GM18498 (cell line): ENCODE data around the gene BTF3.
"Not testable (repeated sequence)": the region's sequence is repeated elsewhere in the genome, so short reads cannot be mapped to it uniquely, and the experiment has no call there.

Source experiments
- ATAC-seq: cut with Tn5 transposase; IDR thresholded peaks from one replicate; pipeline ENCODE4 v1.9.1; 2021; ENCODE audit warnings: mild to moderate bottlenecking, moderate library complexity; ENCODE audit not compliant: unreplicated experiment

The BTF3 gene

DNA sequence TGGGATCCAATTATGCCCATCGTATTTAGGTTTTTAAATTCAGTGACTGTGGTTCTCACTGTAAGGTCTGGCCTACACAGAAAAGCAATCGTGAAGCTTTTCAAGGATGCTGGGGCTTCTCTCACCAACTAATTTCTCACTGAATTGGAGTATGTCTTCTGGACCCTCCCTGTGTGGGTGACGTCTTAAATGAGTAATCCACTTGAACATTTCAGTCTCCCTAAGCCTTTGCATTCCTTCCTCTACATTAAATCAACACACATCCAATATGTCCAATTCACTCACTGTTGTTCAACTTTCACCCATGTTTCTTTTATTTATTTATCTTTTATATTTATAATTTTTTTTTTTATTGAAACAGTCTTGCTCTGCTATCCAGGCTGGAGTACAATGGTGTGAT, 12.5 kb upstream of the BTF3 start:
- no peak for ATAC-seq

DNA sequence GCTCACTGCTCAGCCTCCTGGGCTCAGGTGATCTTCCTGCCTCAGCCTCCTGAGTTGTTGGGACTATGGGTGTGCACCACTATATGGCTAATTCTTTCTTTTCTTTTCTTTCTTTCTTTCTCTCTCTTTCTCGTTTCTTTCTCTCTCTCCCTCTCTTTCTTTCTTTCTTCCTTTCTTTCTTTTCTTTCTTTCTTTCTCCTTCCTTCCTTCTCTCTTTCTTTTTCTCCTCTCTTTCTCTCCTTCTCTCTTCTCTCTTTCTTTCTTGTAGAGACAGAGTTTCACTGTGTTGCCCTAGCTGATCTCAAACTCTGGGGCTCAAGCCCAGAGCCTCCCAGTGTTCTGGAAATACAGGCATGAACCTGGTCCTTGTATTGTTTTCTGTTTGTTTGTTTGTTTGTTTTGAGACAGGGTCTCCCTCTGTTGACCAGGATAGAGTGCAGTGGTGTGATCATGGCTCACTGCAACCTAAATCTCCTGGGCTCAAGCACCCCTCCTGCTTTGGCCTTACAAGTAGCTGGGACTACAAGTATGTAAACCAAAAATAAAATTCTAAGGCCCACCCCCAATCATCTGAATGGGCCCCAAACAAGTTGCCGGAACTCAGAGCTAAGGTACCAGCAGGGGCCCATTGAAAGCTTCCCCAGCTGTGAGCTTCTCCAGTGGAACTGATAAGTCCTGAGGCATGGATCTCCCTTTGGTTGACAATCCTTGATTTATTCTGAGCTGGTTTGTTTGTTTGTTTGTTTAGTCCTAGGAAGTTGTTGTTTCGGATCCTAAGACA, 11.9 kb upstream of the BTF3 start:
- no peak for ATAC-seq

DNA sequence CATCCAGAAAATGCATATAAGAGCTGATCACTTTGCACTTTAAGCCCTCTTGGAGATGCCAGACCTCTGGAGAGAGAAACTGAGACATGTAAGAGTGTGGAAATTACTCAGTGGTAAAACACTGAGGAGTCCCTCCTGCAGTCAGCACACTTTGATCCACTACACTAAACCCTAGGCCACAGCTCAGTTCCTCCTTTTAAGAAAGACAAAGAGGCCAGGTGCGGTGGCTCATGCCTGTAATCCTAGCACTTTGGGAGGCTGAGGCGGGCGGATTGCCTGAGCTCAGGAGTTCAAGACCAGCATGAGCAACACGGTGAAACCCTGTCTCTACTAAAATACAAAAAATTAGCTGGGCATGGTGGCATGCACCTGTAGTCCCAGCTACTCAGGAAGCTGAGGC, 11.0 kb upstream of the BTF3 start:
- ATAC-seq = not testable (repeated sequence)

DNA sequence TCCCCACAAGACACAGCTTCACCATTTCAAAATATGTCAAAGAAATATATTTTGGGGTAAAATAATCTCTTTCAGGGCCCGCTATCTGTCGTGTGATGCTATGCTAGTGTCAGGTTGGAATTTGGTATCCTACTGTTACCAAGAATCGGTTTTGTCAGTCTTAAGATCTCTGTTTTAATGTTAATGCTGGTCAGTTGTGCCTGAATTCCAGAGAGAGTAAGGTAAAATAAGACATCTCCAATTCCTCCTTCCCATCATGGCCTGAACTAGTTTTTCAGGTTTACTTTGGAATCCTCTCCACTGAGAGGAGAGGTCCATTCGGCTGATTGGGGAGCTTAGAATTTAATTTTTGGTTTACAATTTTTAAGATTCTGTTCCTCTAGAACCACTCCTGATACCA, 10.4 kb upstream of the BTF3 start:
- no peak for ATAC-seq

DNA sequence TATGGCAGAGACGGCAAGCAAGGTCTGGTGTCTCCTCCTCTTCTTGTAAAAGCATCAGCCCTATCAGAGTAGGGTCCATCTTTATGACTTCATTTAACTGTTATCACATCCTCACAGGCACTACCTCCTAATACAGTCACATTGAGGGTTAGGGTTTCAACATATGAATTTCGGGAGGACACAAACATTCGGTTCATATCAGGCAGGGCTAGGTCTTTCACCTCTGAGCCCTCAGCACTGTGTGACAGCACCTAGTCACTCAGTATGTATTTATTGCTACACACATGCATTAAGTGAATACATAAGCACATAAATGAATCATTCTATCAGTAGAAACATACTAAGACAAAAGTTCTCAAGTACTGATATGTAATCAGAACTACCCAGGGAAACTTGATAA, 9.4 kb upstream of the BTF3 start:
- no peak for ATAC-seq

DNA sequence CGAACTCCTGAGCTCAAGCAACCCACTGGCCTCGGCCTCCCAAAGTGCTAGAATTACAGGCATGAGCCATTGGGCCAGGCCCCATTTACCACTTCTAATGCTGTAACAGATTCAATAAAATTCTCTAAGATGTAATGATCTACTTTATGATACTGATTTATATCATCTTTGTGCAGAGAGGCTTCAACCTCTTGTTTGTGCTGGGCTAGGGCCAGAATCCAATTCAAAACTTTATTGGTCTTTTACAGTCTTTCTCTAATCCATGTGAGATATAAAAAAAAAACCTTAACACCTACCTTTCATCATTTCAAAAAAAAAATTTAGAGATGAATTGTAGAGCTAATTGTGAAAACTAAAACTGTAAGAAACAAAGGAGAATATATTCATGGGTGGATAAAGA, 8.2 kb upstream of the BTF3 start:
- ATAC-seq = no peak

DNA sequence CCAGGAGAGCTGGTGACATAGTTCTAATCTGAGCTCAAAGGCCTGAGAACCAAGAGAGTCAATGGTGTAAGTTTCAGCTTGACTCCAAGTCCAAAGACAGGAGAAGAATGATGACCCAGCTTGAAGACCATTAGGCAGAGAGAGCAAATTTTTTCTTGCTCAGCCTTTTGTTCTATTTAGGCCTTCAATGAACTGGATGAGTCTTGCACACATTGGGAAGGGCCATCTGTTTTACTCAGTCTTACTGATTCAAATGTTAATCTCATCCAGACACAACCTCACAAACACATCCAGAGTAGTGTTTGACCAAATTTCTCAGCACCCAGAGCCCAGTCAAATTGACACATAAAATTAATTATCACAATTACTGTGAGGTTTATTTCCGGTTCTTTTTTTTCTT, 7.1 kb upstream of the BTF3 start:
- ATAC-seq = no peak

DNA sequence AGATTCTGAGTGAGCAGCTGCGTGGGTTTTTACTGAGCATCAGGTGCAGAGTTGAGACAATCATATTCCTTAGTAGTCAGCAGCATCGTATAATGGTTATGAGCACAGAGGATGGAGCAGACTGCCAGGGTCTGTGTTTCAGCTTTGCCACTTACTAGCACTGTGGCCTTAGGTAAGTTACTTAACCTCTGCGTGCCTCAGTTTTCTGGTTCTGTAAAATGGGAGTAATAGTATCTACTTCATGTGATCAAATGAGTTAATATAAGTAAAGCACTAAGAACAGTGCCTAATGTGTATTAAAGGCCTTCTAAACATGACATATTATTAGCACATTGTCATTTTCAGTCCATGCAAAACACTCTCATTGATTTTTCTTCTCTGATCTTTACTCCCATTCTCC, 4.8 kb upstream of the BTF3 start:
- no peak for ATAC-seq

DNA sequence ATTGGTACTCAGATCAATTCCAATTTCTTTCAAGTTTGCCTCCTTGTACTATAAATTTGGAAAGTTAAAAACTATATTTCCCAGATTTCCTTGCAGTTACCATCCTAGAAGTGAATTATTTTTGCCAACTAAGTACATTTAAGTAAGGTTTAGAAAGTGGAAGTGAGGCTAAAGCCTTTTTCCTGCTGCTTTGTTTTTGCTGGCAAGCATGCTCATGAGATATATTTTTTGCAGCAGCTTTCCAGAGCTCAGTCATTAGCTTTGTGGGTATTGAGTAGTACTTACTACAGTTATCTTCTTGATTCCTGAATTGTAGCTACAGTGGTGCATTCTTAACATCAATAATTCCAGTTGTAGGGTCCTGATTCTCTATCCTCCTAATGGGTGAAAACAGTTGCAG, 3.5 kb upstream of the BTF3 start:
- no peak for ATAC-seq

DNA sequence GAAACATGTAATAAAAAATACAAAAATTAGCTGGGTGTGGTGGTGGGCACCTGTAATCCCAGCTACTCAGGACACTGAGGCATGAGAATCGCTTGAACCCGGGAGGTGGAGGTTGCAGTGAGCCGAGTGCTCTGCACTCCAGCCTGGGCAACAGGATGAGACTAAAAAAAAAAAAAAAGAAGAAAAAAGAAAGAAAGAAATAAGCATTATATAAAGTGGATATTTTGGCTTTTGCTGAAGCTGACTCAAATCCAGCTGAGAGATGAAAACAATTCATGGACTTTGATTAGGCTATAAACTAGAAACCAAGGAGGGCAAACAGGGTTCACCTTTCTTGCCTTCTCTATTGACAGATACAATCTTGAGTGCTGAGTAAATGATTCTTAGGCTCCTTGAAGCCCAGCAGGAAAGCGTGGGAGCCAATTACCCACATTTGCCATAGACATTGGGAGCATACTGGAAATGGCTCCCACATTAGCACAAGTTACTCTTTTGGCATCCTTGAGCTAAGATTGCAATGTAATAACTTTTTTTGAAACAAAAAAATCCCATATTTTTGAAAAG, 2.4 kb upstream of the BTF3 start:
- ATAC-seq = no peak

DNA sequence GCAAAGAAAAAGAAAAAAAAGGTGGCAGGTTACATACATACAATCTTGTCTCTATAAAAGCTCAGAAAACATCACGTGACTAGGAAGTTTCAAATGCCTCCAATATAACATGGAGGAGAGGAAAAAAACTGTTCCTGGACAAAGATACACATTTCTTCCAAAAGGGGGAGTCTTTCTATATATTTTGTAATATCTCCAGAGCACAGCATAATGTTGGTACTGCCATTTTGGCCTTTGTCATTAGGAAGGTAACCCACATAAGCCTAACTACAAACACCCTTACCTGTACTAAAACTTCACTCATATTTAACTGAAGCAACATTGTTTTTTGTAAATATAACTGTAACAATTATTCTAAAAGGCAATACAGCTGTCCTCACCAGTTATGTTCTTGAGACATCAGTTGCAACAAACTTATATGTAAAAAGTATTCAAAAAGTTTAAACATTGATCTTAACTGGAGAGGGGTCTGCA, 1.2 kb upstream of the BTF3 start:
- ATAC-seq = no peak

DNA sequence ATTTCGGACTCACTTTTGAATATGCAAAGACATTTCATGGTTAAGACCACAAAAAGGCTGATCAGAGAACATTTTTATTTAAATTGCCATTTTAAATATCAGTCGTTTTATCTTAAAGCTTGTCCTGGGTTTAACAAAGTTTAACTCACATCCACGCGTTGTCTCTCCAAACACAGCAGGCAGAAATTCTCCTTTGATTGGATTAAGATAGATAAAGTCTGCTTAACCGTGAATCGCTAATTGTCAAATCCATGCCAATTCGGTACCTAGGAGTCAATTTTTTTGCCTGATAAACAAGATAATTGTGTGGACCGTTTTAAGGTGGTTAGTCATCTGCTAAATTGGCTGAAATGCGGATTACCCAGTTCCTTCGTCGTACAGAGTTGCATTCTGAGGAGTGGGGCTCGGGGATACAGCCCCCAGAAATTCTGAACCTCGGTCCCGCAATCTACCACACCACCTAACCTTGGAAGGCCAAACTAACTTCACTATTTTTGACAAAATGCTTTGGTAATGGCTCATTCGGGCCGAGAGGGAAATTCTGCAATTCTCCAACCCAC, 665 bp upstream of the BTF3 start:
- no peak for ATAC-seq

DNA sequence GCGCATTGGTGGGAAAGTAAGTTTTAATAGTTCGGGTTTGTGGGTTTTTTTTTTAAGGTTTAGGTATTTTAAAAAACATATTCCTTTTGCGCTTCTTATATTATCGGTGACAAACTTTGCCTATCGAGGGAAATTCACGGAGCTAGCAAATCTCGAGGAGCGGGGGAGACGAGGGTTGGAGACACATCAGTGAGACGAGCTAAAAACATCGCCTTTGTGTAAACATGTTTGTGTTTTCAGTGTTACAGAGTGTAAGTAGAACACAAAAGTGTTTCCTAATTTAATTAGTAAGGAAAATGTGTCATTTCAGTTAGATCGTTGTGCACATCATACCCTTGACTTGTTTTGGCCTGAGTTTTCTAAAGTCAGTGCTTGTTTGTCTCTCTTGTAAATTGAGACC, 945 bp downstream of the BTF3 start:
- no peak for ATAC-seq

DNA sequence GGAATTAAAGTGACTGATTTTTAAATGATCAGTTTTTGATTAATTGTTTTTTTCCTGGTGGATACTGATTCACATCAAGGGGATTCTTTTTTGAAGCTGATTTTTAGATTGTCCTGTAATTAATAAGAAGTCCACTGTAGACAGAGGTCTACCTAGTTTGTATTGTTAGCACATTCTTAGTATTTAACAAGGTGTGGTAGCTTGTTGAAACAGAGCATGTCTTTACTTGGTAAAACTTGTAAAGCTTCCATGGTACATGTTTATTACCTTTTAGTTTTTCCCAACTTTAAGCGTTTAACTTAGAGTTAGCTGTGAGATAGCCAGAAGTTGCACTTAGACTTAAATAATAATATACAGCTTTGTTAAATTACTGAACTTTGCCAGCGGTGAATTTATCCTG, 1.5 kb downstream of the BTF3 start:
- ATAC-seq = no peak

DNA sequence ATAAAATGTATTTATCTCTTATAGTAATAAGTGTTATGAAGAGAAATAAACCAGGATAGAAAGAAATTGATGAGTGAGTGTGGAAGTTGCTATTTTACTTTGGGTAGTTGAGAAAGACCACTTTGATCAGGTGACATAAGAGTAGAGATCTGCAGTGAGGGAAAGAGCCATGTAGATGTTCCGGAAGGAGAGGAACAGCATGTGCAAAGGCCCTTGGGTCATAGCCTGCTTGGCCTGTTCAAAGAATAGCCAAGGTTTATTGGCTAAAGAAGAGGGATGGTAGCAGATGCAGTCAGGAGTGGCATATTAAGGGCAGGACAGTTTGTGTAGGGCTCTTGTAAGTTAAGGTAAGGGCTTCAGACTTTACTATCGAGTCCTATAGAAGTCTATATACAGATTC, 3.2 kb downstream of the BTF3 start:
- no peak for ATAC-seq

DNA sequence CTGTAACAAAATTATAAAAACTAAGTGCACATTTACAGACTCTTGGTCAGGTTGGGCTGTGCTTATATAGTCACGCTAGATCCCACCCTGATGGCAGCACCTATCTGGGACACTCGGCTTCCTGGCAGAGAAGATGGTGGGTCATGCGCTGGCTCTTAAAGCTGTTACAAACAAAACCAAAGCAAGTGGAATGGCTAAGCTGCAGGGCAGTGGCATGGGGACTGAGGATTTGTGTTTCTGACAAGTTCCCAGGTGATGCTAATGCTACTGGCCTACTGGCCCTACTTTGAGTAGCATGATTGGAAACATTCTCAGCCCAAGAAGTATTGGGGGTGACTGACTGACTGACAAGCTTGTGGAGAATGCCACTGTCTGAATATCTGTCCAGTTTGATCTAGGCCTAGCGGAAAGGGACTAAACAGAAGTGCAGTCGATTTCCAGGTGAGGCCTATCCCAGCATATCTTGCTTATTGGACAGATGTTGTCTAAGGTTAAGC, 8.3 kb downstream of the BTF3 start:
- ATAC-seq = no peak

DNA sequence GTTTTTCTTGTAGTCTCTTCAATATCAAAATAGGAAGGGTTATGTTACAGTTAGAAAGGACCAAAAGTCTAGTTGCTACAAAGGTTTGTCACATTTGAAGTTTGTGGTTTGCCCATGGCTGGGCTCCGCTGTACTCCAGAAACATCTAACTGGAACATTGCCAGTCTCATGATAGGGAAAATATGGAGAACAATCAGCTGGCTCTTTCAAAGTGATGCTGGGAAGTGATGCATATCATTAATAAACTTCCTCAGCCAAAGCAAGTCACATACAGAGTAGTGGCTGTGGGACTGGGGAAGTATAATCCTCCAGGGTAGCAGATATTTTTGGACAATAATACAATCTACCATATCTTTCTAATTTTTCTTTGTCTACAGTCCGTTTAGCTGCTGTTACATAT, 8.8 kb downstream of the BTF3 start:
- no peak for ATAC-seq

DNA sequence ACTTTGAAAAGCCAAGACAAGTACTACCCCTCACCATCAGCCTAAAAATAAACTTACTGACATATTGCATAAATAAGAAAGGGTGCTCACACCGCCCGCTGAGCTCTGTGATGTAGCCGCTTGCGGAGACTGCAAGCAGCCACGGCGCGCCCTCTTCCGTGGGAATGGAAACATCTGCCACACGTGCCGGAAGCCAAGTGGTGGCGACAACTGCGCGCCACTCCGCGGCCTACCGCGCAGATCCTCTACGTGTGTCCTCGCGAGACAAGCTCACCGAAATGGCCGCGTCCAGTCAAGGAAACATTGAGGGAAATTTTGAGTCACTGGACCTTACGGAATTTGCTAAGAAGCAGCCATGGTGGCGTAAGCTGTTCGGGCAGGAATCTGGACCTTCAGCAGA, 10.3 kb downstream of the BTF3 start:
- peak; percentile 46 for ATAC-seq

DNA sequence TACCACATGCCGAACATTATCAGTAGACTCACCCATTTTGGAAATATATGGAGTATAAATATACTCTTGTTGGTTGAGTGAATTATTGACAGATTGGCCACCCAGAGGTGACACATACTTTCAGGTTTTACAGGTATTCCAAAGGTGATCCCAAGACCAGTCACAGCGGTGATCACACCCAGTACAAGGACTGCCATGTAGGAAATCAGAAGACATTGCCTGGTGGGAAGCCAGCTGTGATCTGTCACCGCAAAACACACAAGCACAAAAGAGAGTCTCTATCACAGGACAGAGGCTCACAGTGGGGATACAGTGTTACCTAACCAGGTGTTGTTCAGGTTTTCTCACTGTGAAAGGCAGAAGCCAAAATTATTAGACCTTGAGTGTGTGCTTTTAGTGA, 15.8 kb downstream of the BTF3 start:
- ATAC-seq = no peak

DNA sequence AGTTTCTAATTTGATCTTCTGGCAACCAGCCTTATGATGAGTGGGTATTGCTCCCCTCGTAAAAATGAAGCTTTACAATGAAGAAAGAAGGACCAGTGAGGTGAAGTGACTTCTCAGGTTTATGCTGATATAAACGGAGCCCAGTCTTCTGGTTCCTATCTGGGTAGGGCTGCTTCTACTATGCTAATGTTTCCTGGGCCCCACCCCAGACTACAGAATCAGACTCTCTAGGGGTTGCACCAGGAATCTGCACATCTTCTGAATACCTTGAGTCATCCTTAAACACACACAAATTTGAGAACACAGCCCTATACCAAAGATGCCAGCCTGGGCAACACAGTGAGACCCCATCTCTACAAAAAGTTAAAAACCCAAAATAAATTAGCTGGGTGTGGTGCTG, 16.2 kb downstream of the BTF3 start:
- ATAC-seq = no peak

DNA sequence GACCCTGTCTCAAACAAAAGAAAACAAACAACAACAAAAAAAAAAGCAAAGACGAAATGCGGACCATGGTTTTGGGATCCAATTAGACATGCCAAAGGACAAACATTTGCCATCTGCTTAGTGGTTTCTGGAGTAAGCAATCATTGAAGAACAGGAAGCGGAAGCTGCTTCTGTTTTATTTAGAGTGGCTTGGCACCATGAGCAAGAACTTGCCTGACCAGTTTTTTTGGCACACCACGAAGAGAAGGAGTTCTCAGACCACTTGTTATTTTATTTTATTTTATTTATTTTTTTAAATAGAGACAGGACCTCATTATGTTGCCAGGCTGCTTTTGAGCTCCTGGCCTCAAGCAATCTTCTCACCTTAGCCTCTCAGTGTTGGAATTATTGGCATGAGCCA, 17.0 kb downstream of the BTF3 start:
- ATAC-seq = no peak

DNA sequence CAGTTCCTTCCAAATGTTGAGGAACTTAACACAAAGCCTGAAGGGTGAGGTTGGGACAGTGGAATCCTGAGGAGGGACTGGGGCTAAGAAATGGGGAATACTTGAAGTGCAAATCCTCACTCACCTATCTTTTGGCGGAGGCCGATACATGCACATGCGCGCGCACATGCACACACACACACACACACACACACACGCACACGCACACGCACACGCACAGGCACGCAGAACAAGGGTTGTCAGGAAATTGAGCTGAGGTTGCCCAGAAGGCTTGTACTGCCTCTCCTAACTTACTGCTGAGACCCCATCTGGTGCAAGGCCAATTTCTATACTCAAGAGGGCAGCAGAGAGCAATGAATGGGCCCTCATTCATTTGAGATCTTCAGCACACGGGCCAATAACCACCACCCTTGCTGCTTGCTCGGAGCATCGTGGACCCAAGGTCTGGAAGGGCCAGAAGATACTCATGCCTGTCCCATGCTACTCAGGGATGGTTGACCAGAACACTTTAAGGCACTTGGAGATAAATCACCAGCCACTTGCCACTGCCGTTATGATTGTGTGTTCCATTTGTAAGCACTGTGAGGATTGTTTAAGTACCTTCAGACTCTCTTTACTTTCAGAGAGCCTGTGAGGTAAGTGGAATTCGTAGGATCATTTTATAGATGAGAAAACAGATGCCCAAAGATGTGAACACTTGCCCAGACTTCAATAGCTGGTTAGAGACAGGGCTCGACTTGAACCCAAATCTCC, 21.5 kb downstream of the BTF3 start:
- peak; percentile 97 for ATAC-seq
